ENCODE data around the gene ITGA8.

ITGA8 gene

DNA sequence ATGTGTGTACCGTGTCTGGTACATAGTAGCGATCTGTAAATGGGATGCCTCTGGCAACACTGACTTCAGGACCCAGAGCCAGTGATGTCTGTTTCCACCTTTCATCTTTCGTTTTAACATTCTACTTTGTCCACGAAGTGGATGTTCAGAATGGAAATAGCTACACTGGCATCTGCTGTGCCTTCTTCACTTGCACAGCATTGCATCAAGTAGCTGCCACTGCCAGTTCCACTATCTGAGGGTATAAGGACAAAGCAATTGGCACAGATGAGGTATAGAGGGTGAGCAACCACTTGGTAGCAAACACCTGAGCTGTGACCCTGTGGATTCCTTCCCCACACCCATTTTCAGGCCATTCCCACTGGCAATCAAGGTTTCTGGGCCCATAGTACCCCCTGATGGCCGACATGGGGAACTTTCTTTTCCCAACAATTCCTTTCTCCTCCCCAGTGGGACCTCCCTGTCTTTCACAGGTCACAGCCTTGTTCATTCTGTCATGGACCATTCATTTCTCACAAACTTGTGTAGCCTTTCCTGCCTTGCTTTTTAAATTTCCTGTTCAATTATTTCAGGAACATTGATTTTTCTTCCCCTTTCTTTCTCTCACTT lies 4.0 kb downstream of the ITGA8 start:
- Histone ChIP-seq H3K36me3 (ENCODE audit: insufficient read depth, low read length) (no peaks in the 10 kb centered on the region), H3K79me2 (ENCODE audit: control insufficient read depth, insufficient read depth, low read length, unreplicated experiment) (no peaks in the 10 kb centered on the region), H3K4me1 (ENCODE audit: control insufficient read depth, insufficient read depth, low read length, unreplicated experiment) (peaks cover 4% of the 10 kb centered on the region), H3K4me3 (ENCODE audit: low read depth, low read length) (no peak overlapping the region), H3K27ac (ENCODE audit: low read depth, low read length) (no peak overlapping the region), H3K27me3 (ENCODE audit: insufficient read depth, low read length) (peaks cover 28% of the 10 kb centered on the region), H2AFZ (ENCODE audit: low read length, unreplicated experiment) (no peak overlapping the region)

DNA sequence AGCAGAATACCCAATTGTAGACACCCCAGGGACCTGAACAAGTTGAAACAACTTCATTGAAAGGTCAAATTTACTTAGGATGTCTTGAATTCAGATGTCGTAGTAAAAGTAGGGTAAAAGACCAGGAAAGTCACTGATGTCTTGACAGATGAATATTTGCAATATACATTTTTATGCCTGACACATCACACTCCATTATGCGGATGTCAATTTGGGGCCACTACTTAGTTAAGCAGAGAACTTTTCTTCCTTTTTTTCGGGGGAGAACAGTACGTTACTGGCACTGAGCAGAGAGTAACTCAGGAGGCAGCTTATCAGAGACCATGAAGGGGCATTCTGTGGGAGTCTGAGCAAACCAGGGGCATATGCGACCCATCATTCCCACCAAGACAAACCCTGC lies 4.9 kb downstream of the ITGA8 start:
- Histone ChIP-seq H3K27me3 (ENCODE audit: insufficient read depth, low read length) (peaks cover 20% of the 10 kb centered on the region), H3K79me2 (ENCODE audit: control insufficient read depth, insufficient read depth, low read length, unreplicated experiment) (no peaks in the 10 kb centered on the region), H2AFZ (ENCODE audit: low read length, unreplicated experiment) (no peak overlapping the region), H3K36me3 (ENCODE audit: insufficient read depth, low read length) (no peaks in the 10 kb centered on the region), H3K4me1 (ENCODE audit: control insufficient read depth, insufficient read depth, low read length, unreplicated experiment) (peaks cover 4% of the 10 kb centered on the region), H3K4me3 (ENCODE audit: low read depth, low read length) (no peak overlapping the region), H3K27ac (ENCODE audit: low read depth, low read length) (no peak overlapping the region)

DNA sequence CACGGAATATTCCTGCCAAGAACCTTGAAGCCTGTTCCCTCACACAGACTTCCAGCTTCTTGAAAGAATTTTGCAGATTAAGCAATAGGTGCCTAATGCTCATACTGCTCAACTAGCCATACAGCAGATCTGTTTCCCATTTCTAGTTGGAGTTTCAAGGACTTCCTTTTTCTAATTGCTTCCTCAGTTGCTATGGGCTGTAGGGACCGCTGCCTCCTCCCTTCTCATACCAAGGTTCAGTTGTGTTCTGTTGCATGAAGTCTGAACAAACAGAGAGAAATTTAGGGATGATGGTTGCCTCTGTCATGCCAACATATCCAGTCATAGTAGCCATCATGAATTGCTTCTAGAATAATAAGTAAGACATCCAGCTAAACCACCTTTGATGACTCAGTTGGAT lies 6.8 kb downstream of the ITGA8 start:
- no peak overlapping the region for H3K4me3 ChIP-seq (ENCODE audit: low read depth, low read length)
- no peaks in the 10 kb centered on the region for H3K4me1 ChIP-seq (ENCODE audit: control insufficient read depth, insufficient read depth, low read length, unreplicated experiment)
- H3K36me3 ChIP-seq (ENCODE audit: insufficient read depth, low read length) = no peaks in the 10 kb centered on the region
- peaks cover 6% of the 10 kb centered on the region for H3K27me3 ChIP-seq (ENCODE audit: insufficient read depth, low read length)
- no peaks in the 10 kb centered on the region for H3K79me2 ChIP-seq (ENCODE audit: control insufficient read depth, insufficient read depth, low read length, unreplicated experiment)
- H3K27ac ChIP-seq (ENCODE audit: low read depth, low read length) = no peak overlapping the region
- H2AFZ ChIP-seq (ENCODE audit: low read length, unreplicated experiment) = no peak overlapping the region

DNA sequence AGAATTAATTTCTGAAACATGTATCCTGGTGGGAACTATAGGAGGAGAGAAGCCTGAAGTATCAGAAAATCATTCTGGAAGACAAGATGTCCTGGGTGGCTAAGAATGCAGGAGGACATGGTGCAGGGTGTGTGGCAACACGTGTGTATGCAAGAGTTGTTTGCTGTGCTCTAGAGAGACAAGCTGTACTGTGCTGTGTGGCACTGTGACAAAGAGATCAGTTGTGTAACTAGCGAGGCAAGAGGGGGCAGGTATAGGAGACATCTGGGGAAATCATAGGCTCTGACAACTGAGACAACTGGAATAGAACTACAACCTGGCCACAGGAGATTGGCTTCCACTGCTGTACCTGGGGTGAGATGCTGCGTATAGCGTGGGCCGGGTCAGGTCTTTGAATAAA lies 9.3 kb downstream of the ITGA8 start:
- Histone ChIP-seq H3K36me3 (ENCODE audit: insufficient read depth, low read length) (no peaks in the 10 kb centered on the region), H3K4me1 (ENCODE audit: control insufficient read depth, insufficient read depth, low read length, unreplicated experiment) (no peaks in the 10 kb centered on the region), H3K27ac (ENCODE audit: low read depth, low read length) (no peak overlapping the region), H3K27me3 (ENCODE audit: insufficient read depth, low read length) (peaks cover 5% of the 10 kb centered on the region; the same call in 1 of the 2 replicates), H2AFZ (ENCODE audit: low read length, unreplicated experiment) (no peak overlapping the region), H3K79me2 (ENCODE audit: control insufficient read depth, insufficient read depth, low read length, unreplicated experiment) (no peaks in the 10 kb centered on the region), H3K4me3 (ENCODE audit: low read depth, low read length) (no peak overlapping the region)

DNA sequence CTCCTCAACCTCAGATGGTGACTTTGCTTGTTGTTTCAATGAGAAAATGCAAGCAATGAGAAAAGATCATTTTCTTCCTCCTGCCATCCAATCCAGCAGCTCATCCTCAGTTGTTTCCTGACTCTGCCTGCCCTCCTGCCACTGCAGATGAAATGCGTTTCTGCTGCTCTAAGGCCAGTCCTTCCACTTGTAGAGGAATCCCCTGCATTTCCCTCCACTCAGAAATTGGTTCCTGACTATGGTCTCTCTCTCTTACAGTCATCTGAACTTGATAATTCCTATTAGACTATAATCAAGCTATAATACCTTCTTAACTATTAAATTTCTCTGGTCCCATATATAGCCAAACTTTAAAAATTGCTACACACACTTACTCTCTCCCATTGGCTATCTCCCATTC lies 14.4 kb downstream of the ITGA8 start:
- Histone ChIP-seq H3K4me1 (ENCODE audit: control insufficient read depth, insufficient read depth, low read length, unreplicated experiment) (peaks cover 14% of the 10 kb centered on the region), H3K4me3 (ENCODE audit: low read depth, low read length) (no peak overlapping the region), H3K36me3 (ENCODE audit: insufficient read depth, low read length) (no peaks in the 10 kb centered on the region), H2AFZ (ENCODE audit: low read length, unreplicated experiment) (no peak overlapping the region), H3K27me3 (ENCODE audit: insufficient read depth, low read length) (peaks cover 10% of the 10 kb centered on the region), H3K27ac (ENCODE audit: low read depth, low read length) (no peak overlapping the region), H3K79me2 (ENCODE audit: control insufficient read depth, insufficient read depth, low read length, unreplicated experiment) (no peaks in the 10 kb centered on the region)

DNA sequence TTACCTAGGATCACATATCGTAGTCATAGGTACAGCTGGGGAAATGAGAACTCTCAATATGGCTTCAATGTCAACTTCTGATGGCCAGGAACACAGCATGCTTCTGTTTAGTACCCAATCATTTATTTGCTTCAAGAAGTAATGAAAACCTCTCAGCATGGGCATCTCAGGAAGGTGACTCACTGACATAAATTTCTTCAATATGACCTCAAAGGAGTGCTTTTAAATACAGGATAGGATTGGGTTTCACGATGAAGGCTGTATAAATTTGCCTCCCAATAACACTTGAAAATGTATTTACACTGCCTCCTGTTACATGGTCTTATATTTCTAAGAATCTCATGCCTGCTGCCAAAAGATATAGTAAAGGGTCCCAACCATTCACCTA lies 15.1 kb downstream of the ITGA8 start:
- Histone ChIP-seq H3K27ac (ENCODE audit: low read depth, low read length) (no peak overlapping the region), H3K4me3 (ENCODE audit: low read depth, low read length) (no peak overlapping the region), H3K27me3 (ENCODE audit: insufficient read depth, low read length) (peaks cover 10% of the 10 kb centered on the region), H3K79me2 (ENCODE audit: control insufficient read depth, insufficient read depth, low read length, unreplicated experiment) (no peaks in the 10 kb centered on the region), H2AFZ (ENCODE audit: low read length, unreplicated experiment) (no peak overlapping the region), H3K36me3 (ENCODE audit: insufficient read depth, low read length) (no peaks in the 10 kb centered on the region), H3K4me1 (ENCODE audit: control insufficient read depth, insufficient read depth, low read length, unreplicated experiment) (peaks cover 14% of the 10 kb centered on the region)

DNA sequence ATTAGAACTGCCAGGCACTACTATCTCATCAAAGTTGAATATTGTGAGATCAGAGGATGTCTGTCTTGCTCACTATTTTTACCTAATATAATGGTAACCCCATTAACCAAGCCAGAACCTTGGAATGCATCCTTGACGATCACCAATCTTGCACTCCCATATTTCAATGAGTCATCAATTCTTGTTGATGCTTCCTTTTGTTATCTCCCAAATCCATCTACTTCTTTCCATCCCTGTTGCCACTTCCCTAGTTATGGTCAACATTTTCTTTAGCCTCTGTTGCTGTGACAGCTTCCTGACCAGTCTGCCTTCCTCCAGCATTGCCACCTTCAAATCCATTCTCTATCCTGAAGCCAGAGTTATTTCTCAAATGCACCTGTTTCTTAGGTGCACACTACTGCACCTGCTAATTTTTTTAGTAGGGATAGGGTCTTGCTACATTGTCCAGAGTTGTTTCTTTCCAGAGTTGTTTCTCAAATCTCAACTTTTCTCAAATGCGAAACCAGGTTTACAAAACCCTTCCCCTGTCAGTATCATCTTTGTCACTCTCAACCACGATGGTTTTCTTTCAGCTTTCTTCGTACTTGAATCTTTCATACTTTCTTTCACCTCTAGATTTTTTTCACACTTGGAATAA lies 15.7 kb downstream of the ITGA8 start:
- Histone ChIP-seq H3K36me3 (ENCODE audit: insufficient read depth, low read length) (no peaks in the 10 kb centered on the region), H3K79me2 (ENCODE audit: control insufficient read depth, insufficient read depth, low read length, unreplicated experiment) (no peaks in the 10 kb centered on the region), H3K4me3 (ENCODE audit: low read depth, low read length) (no peak overlapping the region), H3K27ac (ENCODE audit: low read depth, low read length) (no peak overlapping the region), H3K27me3 (ENCODE audit: insufficient read depth, low read length) (peaks cover 9% of the 10 kb centered on the region), H3K4me1 (ENCODE audit: control insufficient read depth, insufficient read depth, low read length, unreplicated experiment) (peaks cover 14% of the 10 kb centered on the region), H2AFZ (ENCODE audit: low read length, unreplicated experiment) (no peak overlapping the region)

DNA sequence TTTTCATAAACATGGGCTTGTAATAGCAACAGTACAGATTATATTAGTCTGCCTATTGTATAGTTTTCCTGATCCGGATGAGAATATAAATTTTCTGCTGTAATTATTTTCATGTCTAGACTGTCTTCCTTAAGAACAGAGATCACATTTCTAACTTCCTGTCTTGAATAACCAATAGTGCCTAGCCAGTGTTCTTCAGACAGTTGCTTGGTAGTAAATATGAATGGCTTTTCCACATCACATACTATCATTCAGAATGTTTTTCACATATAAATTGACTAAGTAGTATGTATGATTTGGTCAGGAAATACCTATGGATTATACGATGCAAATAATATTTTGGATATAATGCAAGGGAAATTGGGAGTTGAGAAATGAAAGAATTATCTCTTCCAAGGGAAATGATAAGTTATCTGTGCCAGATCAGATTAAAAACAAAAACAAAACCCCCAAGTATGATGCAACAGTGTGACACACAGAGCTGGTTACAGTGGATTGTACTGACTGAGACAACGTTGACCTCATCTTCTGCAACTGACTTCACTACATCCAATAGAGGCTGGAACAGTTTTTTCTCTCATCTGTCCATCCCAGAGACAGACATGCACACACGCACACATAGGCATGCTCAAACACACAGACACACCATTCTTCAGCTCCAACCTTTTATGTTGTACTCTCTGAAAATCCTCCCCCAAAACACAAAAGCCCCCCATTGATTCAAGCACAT lies 16.4 kb downstream of the ITGA8 start:
- no peaks in the 10 kb centered on the region for H3K79me2 ChIP-seq (ENCODE audit: control insufficient read depth, insufficient read depth, low read length, unreplicated experiment)
- no peak overlapping the region for H3K27ac ChIP-seq (ENCODE audit: low read depth, low read length)
- no peaks in the 10 kb centered on the region for H3K36me3 ChIP-seq (ENCODE audit: insufficient read depth, low read length)
- peaks cover 14% of the 10 kb centered on the region for H3K4me1 ChIP-seq (ENCODE audit: control insufficient read depth, insufficient read depth, low read length, unreplicated experiment)
- no peak overlapping the region for H2AFZ ChIP-seq (ENCODE audit: low read length, unreplicated experiment)
- peaks cover 9% of the 10 kb centered on the region for H3K27me3 ChIP-seq (ENCODE audit: insufficient read depth, low read length)
- H3K4me3 ChIP-seq (ENCODE audit: low read depth, low read length) = no peak overlapping the region

DNA sequence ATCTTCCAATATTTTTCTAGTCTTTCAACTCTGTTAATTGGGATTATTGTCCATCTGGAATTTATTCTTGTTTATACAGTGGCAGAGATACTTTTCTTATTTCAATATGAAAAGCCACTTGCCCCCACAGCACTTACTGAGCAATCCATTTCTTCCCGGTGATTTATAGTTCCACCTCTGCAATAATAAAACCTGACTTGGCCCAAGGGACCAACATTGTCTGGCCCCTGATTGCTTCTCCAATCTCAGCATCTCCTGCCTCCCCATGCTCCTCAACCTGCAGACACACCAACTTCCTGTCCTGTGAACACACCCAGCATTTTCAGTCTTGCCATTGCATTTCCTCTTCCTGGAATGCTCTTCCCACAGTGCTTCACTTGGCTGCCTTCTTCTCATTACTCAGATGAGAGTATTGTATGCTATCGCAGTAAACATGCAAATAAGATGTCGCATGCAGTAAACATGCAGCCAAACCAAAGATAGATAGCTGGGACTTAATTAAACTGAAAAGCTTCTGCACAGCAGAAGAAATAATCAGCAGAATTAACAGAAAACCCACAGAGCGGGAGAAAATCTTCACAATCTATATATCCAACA lies 19.5 kb downstream of the ITGA8 start:
- no peak overlapping the region for H3K4me3 ChIP-seq (ENCODE audit: low read depth, low read length)
- H3K79me2 ChIP-seq (ENCODE audit: control insufficient read depth, insufficient read depth, low read length, unreplicated experiment) = no peaks in the 10 kb centered on the region
- no peaks in the 10 kb centered on the region for H3K36me3 ChIP-seq (ENCODE audit: insufficient read depth, low read length)
- H3K4me1 ChIP-seq (ENCODE audit: control insufficient read depth, insufficient read depth, low read length, unreplicated experiment) = peaks cover 13% of the 10 kb centered on the region
- H2AFZ ChIP-seq (ENCODE audit: low read length, unreplicated experiment) = no peak overlapping the region
- peaks cover 16% of the 10 kb centered on the region for H3K27me3 ChIP-seq (ENCODE audit: insufficient read depth, low read length)
- no peak overlapping the region for H3K27ac ChIP-seq (ENCODE audit: low read depth, low read length)

DNA sequence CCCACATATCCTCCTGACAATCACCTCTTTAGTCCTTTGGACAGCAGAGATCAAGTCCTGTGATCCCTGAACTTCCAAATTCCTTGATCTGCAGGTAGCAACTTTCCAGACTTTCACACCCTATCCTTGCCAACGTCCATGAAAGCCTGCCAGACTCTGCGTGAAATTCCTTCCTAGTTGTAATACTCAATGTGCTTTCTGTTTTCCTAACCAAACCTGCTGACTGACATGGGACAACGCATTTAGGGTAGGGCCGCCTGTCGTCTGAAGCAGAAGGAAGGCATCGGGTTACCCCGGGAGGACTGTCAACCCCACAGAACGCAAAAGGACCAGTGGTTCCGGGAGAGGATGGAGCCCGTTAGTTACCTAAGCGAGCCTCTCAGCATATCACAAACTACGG lies 23.9 kb downstream of the ITGA8 start:
- H3K79me2 ChIP-seq (ENCODE audit: control insufficient read depth, insufficient read depth, low read length, unreplicated experiment) = no peaks in the 10 kb centered on the region
- H3K36me3 ChIP-seq (ENCODE audit: insufficient read depth, low read length) = no peaks in the 10 kb centered on the region
- H3K27ac ChIP-seq (ENCODE audit: low read depth, low read length) = no peak overlapping the region
- H3K4me3 ChIP-seq (ENCODE audit: low read depth, low read length) = no peak overlapping the region
- H3K4me1 ChIP-seq (ENCODE audit: control insufficient read depth, insufficient read depth, low read length, unreplicated experiment) = no peaks in the 10 kb centered on the region
- peaks cover 20% of the 10 kb centered on the region for H3K27me3 ChIP-seq (ENCODE audit: insufficient read depth, low read length)
- no peak overlapping the region for H2AFZ ChIP-seq (ENCODE audit: low read length, unreplicated experiment)

All from ACC112 (cell line).